Esophagus mucosa (tissue), 1 donor: ENCODE measurements around the gene CCSER2. TPM values are rescaled to one million over a fixed set of nuclear protein-coding genes. Genes with fewer than 3 reads are reported as not detected.
A peak's percentile ranks its signal among the peaks of the same experiment; 100 is the strongest.

Source experiments
- ATAC-seq: fragments of 200-7000 bp; cut with Tn5 transposase; one replicate; pipeline ENCODE4 v1.9.1; 2020
- total RNA-seq: library from RNA; stranded (reverse); gene quantifications from one replicate; pipeline ENCODE4 v1.2.4, GENCODE V29; 2023
- donor health status: DM: yes; HTN: yes; CAD: no.

CCSER2 gene
- total RNA-seq, 1 donor from 2014 or later, result 43.4 TPM

DNA sequence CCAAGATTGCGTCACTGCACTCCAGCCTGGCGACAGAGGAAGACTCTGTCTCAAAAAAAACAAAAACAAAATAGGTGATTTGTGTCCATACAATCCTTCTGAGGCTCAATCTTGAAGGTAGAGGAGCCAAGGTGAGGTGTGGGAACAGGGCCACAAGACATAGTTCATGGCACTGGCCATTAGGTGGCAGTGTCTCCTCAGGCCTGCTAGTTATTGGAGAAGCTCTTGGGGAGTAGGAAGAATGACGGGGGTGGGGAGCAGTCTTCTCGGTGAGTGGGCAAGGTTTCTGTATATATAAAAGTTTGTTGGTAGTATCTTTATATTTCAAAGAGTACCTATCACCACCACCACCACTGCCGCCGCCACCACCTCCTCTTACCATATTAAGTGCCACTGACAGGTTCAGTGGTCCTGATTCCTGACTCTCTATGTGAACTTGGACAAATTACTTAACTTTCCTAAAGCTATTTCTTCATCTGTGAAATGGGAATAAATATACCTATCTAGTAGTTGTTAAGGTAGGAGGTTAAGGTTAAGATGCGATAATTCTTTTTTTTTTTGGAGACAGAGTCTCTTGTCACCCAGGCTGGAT, 24.0 kb downstream of the CCSER2 start:
- ATAC-seq, result peak; percentile 63

GRCh38 chr10:84353052-84353803, 24.8 kb downstream of the CCSER2 start:
- ATAC-seq, result peak; percentile 93

DNA sequence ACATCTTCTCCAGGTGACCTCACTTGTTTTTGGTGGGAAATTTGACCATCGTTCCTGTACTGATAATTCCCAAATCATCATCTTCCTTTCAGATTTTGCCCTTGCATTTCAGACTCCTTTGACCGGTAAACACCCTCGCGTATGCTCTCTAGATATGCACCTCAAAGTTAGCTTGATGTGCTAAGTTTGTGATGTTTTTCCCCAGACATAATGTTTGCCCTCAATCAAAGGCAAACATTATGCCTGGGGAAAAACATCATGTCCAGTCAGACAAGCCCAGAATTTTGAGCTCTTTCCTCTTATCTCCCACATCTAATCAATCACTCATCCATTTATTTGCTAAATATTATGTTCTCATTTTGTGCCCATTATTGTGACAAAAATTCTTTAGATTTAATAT, 26.2 kb downstream of the CCSER2 start:
- no peak for ATAC-seq

DNA sequence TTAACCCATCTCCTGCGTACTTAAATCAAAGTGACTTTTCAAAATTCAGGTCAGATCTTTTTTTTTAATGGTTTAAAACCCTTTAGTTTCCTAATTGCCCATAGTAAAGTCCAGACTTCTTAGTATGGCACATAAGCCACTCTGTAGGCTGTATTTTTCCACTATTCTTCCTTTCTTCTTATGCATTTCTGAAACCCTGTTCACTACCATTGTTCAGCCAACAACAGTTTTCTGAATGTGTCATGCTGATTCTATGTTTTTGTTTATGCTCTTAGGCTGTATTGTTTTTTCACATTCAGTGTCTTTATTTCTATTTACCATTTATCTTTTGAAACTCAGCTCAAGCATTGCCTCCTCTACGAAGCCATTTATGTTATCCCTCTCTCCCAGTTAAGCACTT, 26.7 kb downstream of the CCSER2 start:
- no peak for ATAC-seq

DNA sequence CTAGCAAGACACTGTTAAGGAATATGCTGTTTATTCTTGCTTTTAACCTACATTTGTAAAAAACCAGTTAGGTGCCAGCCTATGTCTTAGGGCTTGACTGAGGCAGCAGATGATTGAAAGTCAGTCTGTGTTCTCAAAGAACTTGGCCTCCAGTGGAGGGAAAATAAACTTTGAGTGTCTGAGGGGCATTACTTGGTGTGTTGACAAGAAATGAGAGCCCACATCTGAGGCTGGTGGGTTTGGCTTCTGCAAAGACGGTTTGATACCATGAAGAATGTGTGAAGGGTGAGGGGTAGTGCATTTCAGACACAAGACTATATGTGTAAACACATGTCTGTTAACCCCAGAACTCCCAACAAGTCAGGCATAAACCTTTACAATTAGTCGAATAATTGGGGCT, 28.5 kb downstream of the CCSER2 start:
- ATAC-seq, result no peak

DNA sequence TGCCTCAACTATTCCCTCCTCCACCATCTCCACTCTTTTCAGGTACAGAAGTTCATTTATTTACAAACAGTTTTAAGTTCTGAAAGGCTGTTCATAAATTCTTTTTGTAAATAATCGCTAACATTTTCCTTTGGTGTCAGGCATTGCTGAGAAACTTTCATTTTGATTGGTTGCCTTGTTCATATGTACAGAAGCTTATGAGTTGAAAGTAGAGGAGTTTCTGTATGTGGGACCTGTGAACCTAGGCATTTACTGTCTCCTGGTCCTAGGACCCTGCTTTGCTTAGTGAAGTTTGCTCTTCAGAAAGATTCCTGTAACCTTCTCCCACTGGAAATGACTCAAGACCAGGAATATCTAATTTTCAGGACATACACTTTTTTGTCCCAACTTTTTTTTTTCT, 30.4 kb downstream of the CCSER2 start:
- no peak for ATAC-seq

- no peak for ATAC-seq
Measured at GRCh38 chr10:84360637-84361365, 32.4 kb downstream of the CCSER2 start.

GRCh38 chr10:84365335-84365881, 37.0 kb downstream of the CCSER2 start:
- ATAC-seq, result no peak

DNA sequence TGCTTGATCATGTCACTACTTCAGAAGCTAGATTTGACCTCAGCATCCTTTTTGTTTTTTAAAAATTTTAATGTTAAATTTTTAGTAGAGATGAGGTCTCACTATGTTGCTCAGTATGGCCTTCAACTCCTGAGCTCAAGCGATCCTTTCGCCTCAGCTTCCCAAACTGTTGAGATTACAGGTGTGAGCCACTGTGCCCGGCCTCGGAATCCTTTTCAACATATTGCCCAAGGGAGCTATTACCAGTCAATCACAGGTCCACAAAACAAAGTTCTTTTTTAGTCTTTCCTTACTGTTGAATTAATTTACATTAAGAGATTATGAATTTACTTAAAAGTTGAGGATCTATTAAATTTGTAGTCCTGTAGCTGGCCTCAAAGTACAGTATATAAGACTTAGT, 37.7 kb downstream of the CCSER2 start:
- ATAC-seq, result no peak

GRCh38 chr10:84367256-84367655, 38.9 kb downstream of the CCSER2 start:
- ATAC-seq, result no peak

DNA sequence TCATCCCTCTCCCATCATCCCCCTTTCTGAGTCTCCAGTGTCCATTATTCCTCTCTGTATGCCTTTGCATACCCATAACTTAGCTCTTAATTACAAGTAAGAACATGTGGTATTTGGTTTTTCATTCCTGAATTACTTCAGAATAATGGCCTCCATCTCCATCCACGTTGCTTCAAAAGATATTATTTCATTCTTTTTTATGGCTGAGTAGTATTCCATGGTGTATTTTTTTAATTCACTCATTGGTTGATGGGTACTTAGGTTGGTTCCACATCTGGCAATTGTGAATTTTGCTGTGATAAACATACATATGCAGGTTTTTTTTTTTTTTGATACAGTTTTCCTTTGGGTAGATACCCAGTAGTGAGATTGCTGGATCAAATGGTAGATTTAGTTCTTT, 40.4 kb downstream of the CCSER2 start:
- no peak for ATAC-seq

DNA sequence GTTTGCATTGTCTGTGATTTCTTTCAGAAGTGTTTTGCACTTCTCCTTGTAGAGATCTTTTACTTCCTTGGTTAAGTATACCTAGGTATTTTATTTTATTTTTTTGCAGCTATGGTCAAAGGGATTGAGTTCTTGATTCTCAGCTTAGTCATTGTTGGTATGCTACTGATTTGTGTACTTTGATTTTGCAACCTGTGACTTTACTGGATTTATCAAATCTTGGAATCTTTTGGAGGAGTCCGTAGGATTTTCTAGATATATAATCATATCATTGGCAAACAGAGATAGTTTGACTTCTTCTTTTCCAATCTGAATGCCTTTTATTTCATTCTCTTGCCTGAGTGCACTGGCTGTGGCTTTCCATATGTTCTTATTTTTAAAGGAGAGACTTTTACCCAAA, 41.9 kb downstream of the CCSER2 start:
- no peak for ATAC-seq

GRCh38 chr10:84371944-84372343, 43.6 kb downstream of the CCSER2 start:
- ATAC-seq, result no peak

DNA sequence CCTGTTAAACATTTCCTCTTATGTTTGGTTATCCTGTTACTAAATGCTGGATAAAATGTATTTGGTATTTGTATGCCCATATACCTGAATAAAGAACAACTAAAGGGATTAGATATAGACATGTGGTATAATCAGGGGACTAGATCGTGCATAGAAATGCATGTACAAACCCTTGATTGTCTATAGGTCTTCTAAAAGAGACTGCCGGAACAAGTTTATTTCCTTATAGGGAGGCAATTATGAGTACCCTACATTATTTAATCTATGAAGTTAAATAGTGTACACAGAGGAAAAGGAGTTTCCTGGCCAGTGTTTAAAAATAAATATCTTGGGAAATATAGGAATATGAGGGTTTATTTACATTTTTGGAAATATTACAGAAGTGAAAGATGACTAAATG, 44.6 kb downstream of the CCSER2 start:
- no peak for ATAC-seq

- no peak for ATAC-seq
Measured at GRCh38 chr10:84374455-84374854, 46.1 kb downstream of the CCSER2 start.

- no peak for ATAC-seq
Measured at GRCh38 chr10:84375011-84375410, 46.6 kb downstream of the CCSER2 start.

GRCh38 chr10:84375881-84376280, 47.5 kb downstream of the CCSER2 start:
- ATAC-seq, result no peak

DNA sequence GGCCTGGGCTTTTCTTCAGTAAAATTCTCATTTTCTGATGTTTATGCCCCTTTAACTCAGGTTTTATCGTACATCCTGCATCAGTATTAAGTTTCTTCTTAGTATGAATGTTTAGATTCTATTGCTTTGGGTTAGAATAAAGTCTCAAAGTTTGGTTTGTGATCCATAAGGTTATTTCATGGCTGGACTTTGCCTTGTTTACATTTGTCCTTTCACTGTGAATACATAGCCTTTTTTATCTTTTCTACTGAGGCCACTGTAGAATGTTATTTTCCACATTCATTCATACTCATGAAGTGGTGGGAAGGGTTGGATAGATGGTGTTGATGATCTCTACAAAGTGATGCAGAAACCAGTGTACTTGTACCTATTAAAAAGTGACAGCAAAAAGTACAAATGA, 59.8 kb downstream of the CCSER2 start:
- no peak for ATAC-seq

DNA sequence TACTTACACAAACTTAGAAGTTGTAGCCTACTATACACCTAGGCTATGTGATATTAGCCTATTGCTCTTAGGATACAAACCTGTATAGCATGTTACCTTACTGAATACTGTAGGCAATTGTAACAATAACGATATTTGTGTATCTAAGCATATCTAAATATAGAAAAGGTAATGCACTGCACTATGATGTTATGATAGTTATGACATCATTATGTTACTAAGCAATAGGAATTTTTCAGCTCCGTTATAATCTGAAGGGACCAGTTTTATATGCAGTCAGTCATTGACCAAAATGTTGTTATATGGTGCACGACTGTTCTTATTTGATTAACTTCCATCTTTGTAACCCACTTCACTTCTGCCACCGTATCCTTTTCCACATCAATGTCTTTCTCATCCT, 62.0 kb downstream of the CCSER2 start:
- no peak for ATAC-seq

- ATAC-seq, result peak; percentile 57
Measured at GRCh38 chr10:84391326-84391725, 62.9 kb downstream of the CCSER2 start.

DNA sequence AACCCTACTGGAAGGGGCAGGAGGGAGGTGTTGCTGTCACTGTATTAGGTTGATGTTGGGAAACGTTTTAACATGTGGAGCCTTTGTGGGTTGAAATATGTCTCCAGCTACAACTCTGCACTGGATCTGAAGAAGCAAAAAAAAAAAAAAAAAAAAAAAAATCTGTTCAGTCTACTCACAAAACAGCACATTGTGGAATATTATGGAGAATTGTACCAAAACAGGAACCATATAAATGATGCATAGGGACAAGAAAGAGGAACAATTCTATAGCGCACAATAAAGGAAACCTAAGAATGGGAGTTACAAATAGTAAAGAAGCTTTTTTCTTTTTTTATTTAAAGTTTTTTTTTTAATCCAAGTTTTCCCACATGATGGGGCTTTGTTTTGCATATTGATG, 63.8 kb downstream of the CCSER2 start:
- ATAC-seq, result no peak

GRCh38 chr10:84395581-84395980, 67.2 kb downstream of the CCSER2 start:
- ATAC-seq, result no peak

GRCh38 chr10:84397735-84398144, 69.4 kb downstream of the CCSER2 start:
- ATAC-seq, result peak; percentile 60

- ATAC-seq, result no peak
Measured at GRCh38 chr10:84398696-84399095, 70.3 kb downstream of the CCSER2 start.
